ENCODE measurements around the gene KRT81.

The KRT81 gene

DNA sequence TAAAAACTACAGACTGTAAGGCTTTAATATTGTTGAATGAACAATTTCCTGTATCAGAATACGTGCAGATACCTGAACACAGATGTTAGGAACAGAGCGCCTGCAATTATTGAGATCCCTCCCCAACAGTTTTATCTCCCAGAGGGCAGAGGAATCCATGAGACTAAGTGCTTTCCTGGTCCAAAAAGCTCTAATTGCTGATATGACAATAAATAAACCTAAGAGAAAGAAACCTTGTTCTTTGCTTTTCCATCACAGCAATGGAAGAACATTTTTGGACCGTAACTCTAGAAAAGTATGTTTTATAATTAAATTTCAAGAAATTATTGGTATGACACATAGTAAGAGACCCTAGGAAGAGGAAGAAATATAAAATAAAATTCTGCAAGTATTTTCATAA is 42.9 kb upstream of the KRT81 start:
- no peaks in the 10 kb centered on the region for H3K27me3 ChIP-seq
- no peak overlapping the region for H3K4me3 ChIP-seq
- no peak overlapping the region for H3K27ac ChIP-seq
- H3K9me3 ChIP-seq: peaks cover 0 to 9% (median 0%) of the 10 kb centered on the region in 3 donors
- no peak for DNase-seq
- intact Hi-C loops (cut with DNase I; ENCODE audit: low total_unique reads): no loop called here
- TF ChIP-seq, protein P1, sequence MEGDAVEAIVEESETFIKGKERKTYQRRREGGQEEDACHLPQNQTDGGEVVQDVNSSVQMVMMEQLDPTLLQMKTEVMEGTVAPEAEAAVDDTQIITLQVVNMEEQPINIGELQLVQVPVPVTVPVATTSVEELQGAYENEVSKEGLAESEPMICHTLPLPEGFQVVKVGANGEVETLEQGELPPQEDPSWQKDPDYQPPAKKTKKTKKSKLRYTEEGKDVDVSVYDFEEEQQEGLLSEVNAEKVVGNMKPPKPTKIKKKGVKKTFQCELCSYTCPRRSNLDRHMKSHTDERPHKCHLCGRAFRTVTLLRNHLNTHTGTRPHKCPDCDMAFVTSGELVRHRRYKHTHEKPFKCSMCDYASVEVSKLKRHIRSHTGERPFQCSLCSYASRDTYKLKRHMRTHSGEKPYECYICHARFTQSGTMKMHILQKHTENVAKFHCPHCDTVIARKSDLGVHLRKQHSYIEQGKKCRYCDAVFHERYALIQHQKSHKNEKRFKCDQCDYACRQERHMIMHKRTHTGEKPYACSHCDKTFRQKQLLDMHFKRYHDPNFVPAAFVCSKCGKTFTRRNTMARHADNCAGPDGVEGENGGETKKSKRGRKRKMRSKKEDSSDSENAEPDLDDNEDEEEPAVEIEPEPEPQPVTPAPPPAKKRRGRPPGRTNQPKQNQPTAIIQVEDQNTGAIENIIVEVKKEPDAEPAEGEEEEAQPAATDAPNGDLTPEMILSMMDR (IDR thresholded peaks at IDR 0.05): no peak
- no peaks in the 10 kb centered on the region for H3K36me3 ChIP-seq
- H3K4me1 ChIP-seq: no peaks in the 10 kb centered on the region

DNA sequence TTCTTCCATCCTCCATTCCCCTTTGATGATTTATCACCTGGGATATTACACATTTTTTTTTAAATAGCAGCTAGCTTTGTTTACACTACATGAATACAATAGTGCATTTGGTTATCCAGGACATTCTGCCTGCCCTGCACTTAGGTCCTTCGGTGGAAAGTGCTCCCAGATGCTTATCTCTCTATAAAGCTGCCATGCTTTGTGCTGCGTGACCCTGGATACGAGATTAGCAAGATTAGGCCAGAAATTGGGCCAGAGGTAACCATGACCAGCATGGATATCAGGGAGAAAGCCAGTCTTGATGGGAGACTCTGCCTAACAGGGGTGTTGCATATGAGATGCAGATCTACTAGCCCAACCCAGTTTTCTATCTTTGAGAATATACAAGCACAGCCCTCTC is 42.0 kb upstream of the KRT81 start:
- no peaks in the 10 kb centered on the region for H3K36me3 ChIP-seq
- no peaks in the 10 kb centered on the region for H3K27me3 ChIP-seq
- no peak overlapping the region for H3K4me3 ChIP-seq
- DNase-seq: peak in 1 of 2 donors; percentile 6
- intact Hi-C loops (cut with DNase I; ENCODE audit: low total_unique reads): no loop called here
- H3K27ac ChIP-seq: no peak overlapping the region
- peaks cover 0 to 9% (median 0%) of the 10 kb centered on the region in 3 donors for H3K9me3 ChIP-seq
- H3K4me1 ChIP-seq: no peaks in the 10 kb centered on the region
- TF ChIP-seq, protein P1 (IDR thresholded peaks at IDR 0.05): no peak

DNA sequence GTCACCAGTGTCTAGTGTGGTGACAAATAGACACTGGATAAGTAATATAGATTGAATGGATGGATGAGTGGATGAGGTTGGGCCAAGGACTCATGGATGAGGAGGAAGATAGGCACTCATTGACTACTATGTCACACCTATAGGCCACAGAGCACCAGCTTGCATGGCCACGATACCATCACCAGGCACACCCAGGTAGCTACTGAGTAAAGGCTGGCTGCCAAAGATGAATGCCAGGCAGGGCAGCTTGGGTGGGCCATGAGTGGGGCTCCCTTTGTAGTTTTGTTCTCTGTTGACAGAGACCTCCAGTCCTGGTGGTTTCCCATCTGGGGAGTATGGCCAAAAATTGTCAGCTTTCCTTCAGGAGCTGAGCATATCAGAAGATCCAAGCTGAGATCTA is 41.0 kb upstream of the KRT81 start:
- no peaks in the 10 kb centered on the region for H3K27me3 ChIP-seq
- DNase-seq: peak in 1 of 2 donors; percentile 27
- peaks cover 0 to 8% (median 2%) of the 10 kb centered on the region in 4 donors for H3K4me1 ChIP-seq
- H3K9me3 ChIP-seq: peaks cover 0 to 9% (median 0%) of the 10 kb centered on the region in 3 donors
- TF ChIP-seq, protein P1 (IDR thresholded peaks at IDR 0.05): no peak
- intact Hi-C loops (cut with DNase I; ENCODE audit: low total_unique reads): no loop called here
- no peak overlapping the region for H3K4me3 ChIP-seq
- no peaks in the 10 kb centered on the region for H3K36me3 ChIP-seq
- H3K27ac ChIP-seq: no peak overlapping the region

DNA sequence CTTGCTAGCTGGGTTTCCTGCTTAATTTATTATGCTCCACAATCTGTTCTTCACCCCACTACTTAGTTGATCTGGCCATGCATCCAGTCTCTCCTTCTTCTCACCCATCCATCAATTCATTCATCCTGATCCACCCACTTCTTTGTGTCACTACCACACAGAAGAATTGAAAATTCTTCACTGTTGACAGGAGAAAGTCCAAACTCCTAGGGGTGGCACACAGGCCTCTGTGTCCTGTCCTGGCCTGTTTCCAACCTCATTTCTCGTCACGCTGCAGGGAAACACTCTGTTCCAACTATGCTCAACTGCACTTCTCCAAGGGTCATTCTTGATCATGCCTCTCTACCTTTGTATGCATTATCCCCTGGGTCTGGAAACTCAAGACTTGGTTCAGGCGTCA is 40.5 kb upstream of the KRT81 start:
- H3K4me1 ChIP-seq: peaks cover 0 to 8% (median 5%) of the 10 kb centered on the region in 4 donors
- no peaks in the 10 kb centered on the region for H3K27me3 ChIP-seq
- intact Hi-C loops (cut with DNase I; ENCODE audit: low total_unique reads): no loop called here
- peak in 1 of 2 donors; percentile 20 for DNase-seq
- H3K4me3 ChIP-seq: no peak overlapping the region
- no peaks in the 10 kb centered on the region for H3K36me3 ChIP-seq
- TF ChIP-seq, protein P1 (IDR thresholded peaks at IDR 0.05): no peak
- no peak overlapping the region for H3K27ac ChIP-seq
- H3K9me3 ChIP-seq: peaks cover 0 to 9% (median 0%) of the 10 kb centered on the region in 3 donors

DNA sequence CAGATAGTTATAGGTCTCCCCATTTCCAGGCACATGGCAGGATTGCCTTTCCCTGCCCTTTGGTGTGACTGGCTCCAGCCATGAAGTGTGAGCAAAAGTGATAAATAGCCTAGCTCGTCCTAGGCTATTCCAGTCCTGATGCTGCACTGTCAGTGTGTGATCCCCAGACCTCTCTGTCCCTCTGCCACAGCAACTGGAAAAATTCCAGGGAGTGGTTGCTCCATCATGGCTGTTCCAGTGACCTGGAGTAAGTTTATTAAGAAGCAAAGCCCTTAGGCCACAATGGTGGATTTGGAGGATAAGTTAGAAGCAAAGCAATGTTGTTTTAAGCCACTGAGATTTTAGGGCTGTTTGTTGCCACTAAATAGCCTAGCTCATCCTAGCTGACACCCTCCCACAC is 39.7 kb upstream of the KRT81 start:
- Histone ChIP-seq H3K27ac (no peak overlapping the region), H3K9me3 (peaks cover 0 to 6% (median 0%) of the 10 kb centered on the region in 3 donors), H3K4me1 (peaks cover 0 to 12% (median 5%) of the 10 kb centered on the region in 4 donors), H3K27me3 (no peaks in the 10 kb centered on the region), H3K36me3 (no peaks in the 10 kb centered on the region), H3K4me3 (no peak overlapping the region)
- intact Hi-C loops (cut with DNase I; ENCODE audit: low total_unique reads): no loop called here
- TF ChIP-seq, protein P1 (IDR thresholded peaks at IDR 0.05): no peak
- peak in 1 of 2 donors; percentile 7 for DNase-seq

Data from tibial artery (tissue), 4 donors.